Pancreas (tissue), 10 donors: Measurements from ENCODE around the gene PDZD4. TPM values are rescaled to one million over a fixed set of nuclear protein-coding genes. Genes with fewer than 3 reads are reported as not detected.

Source experiments
- ATAC-seq, 4 donors: fragments of 200-7000 bp; cut with Tn5 transposase; one replicate each; pipeline versions ENCODE4 v1.8.0 to v1.9.1; 2020; ENCODE audit warnings: mild to moderate bottlenecking in 4 of 4, moderate library complexity in 4 of 4
- DNase-seq, 6 donors: peaks; one replicate each; pipeline ENCODE4 v3.0.0-alpha.2; 2020
- FAIRE-seq: peaks from 2 replicates; lab custom pipeline; 2012; peaks lifted over from hg19 to GRCh38; lab: Jason Lieb, UNC
- H3K27ac ChIP-seq, 4 donors: fragments of 200-600 bp; sonication (generic); 1 replicate in 3 of 4; 2 replicates in 1 of 4; pipeline versions ENCODE4 v1.5.0 to v1.8.0; 2020
- H3K27me3 ChIP-seq, 4 donors: fragments of 200-600 bp; one replicate each; pipeline ENCODE4 v1.8.0; 2021
- H3K36me3 ChIP-seq, 3 donors: fragments of 200-600 bp; sonication (generic) in 1 of 3; one replicate each; pipeline versions ENCODE4 v1.5.0 to v1.8.0; 2020 to 2021
- H3K4me1 ChIP-seq, 3 donors: fragments of 200-600 bp; one replicate each; pipeline ENCODE4 v1.8.0; 2021
- H3K4me3 ChIP-seq, 4 donors: fragments of 200-600 bp; sonication (generic) in 2 of 4; one replicate each; pipeline versions ENCODE4 v1.5.0 to v1.8.0; 2020 to 2021
- H3K9me3 ChIP-seq, 4 donors: fragments of 200-600 bp; one replicate each; pipeline ENCODE4 v1.8.0; 2021
- CTCF ChIP-seq, 4 donors: fragments of 200-600 bp; sonication (generic) in 3 of 4; IDR thresholded peaks; one replicate each; pipeline versions ENCODE4 v1.5.0 to v1.8.0; 2021; ENCODE audit warnings: antibody characterized with exemption in 4 of 4
- WGBS, 2 donors: extraction: QIAGEN DNeasy Blood & Tissue Kit; methylation state at CpG; one replicate each; pipeline ENCODE4 v1.1.7; 2013; 5-methylcytosine and 5-hydroxymethylcytosine counted together
- intact Hi-C, 3 donors: fragments of 100-400 bp; cut with DNase I; formaldehyde crosslinking; loops; one replicate each; pipeline versions ENCODE4 v1.11.1 to v1.14.2; 2022
- polyA plus RNA-seq, 2 donors: library from polyadenylated mRNA; stranded (reverse); fragments of 200-250 nt; gene quantifications; one replicate each; pipeline ENCODE4 v1.2.3, GENCODE V29; 2013
- total RNA-seq, 6 donors: library from RNA; stranded (reverse); fragmentation: NEBNext Ultra II Directional in 4 of 6; extraction: Animal tissue kit (Norgen Biotek cat#: 25700) in 4 of 6; gene quantifications; one replicate each; pipeline versions ENCODE4 v1.2.1 to v1.2.4, GENCODE V29; 2021 to 2023
- donor health status: healthy with polysubstance abuse.
- donor health status: DM: no; HTN: no; CAD: no; lungs with moderate emphysema.
- donor health status: DM: no; HTN: no; CAD: no.
- donor health status: control.
- donor health status: control.
- donor health status: Bipolar disorder and iron deficiency.
- donor health status: DM: yes; HTN: yes; CAD: no.
- donor health status: DM: no; HTN: no; CAD: no.
- donor health status: DM: no; HTN: no; CAD: no.
- donor health status: DM: yes; HTN: yes; CAD: no.

Gene PDZD4
- total and polyA plus RNA-seq, 8 donors = 0.79 to 15.2 (median 1.6) TPM

DNA sequence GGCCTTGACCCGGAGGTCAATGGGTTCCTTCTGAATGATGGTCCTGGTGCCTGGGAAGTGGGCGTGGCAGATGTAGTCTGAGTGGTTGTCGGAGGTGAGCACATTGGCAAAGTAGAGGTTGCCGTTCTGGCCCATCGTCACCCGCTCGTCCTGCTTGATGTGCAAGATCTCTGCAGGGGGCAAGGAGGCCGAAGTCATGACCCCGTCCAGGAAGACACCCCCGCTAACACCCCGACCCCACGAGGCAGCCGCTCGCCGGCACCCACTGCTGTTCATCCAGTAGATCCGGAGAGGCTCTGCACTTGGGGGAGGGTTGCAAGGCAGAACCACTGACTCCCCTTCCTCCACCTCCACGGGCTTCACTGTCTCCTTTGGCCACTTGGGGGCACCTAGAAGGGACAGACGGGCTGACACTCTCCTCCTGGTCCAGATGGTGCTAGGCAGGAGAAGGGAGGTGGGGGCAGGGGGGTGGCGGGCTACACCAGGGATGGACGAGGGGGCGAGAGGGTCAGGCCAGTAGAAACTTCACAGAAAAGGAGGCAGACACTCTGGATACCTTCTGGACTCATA lies 40.5 kb upstream of the PDZD4 start:
- WGBS, 2 donors = 37 to 55% methylated on average over 18 to 21 of the region's 21 CpGs
- TF ChIP-seq CTCF (IDR thresholded peaks at IDR 0.05) = no peak
- Histone ChIP-seq H3K36me3 (no peaks in the 10 kb centered on the region), H3K27ac (no peak overlapping the region), H3K4me1 (no peaks in the 10 kb centered on the region), H3K27me3 (peaks cover 0 to 8% (median 0%) of the 10 kb centered on the region in 4 donors), H3K4me3 (no peak overlapping the region), H3K9me3 (no peaks in the 10 kb centered on the region)
- FAIRE-seq (no peak), DNase-seq (peak in 1 of 6 donors; percentile 44), ATAC-seq (no peak)
- intact Hi-C loops = loop anchor here in 1 of 3 donors (10.0 kb wide), 2 partner anchors 56 to 64 kb away; partner anchors contain the start of gene NAA10

- intact Hi-C loops = loop anchor here in 1 of 3 donors (10.0 kb wide), 2 partner anchors 55 to 65 kb away; partner anchors contain the start of gene NAA10
- whole genome bisulfite sequencing, 2 donors = 60 to 71% methylated on average over 10 to 11 of the region's 11 CpGs
- Histone ChIP-seq H3K36me3 (no peaks in the 10 kb centered on the region), H3K27me3 (peaks cover 0 to 8% (median 0%) of the 10 kb centered on the region in 4 donors), H3K4me1 (no peaks in the 10 kb centered on the region), H3K4me3 (no peak overlapping the region), H3K27ac (no peak overlapping the region), H3K9me3 (no peaks in the 10 kb centered on the region)
- FAIRE-seq (no peak), ATAC-seq (no peak), DNase-seq (peak in 1 of 6 donors; percentile 51)
- no peak for TF ChIP-seq CTCF (IDR thresholded peaks at IDR 0.05)
Measured at GRCh38 chrX:153870288-153870690, 39.9 kb upstream of the PDZD4 start.

GRCh38 chrX:153869473-153870287 lies 39.3 kb upstream of the PDZD4 start:
- FAIRE-seq (no peak), DNase-seq (peak in 1 of 6 donors; percentile 45), ATAC-seq (no peak)
- WGBS, 2 donors = 78 to 82% methylated on average over 30 to 31 of the region's 31 CpGs
- Histone ChIP-seq H3K9me3 (no peaks in the 10 kb centered on the region), H3K27me3 (peaks cover 0 to 8% (median 0%) of the 10 kb centered on the region in 4 donors), H3K27ac (no peak overlapping the region), H3K36me3 (no peaks in the 10 kb centered on the region), H3K4me3 (no peak overlapping the region), H3K4me1 (no peaks in the 10 kb centered on the region)
- intact Hi-C loops = loop anchor here in 1 of 3 donors (10.0 kb wide), 2 partner anchors 55 to 65 kb away; partner anchors contain the start of gene NAA10
- no peak for TF ChIP-seq CTCF (IDR thresholded peaks at IDR 0.05)

DNA sequence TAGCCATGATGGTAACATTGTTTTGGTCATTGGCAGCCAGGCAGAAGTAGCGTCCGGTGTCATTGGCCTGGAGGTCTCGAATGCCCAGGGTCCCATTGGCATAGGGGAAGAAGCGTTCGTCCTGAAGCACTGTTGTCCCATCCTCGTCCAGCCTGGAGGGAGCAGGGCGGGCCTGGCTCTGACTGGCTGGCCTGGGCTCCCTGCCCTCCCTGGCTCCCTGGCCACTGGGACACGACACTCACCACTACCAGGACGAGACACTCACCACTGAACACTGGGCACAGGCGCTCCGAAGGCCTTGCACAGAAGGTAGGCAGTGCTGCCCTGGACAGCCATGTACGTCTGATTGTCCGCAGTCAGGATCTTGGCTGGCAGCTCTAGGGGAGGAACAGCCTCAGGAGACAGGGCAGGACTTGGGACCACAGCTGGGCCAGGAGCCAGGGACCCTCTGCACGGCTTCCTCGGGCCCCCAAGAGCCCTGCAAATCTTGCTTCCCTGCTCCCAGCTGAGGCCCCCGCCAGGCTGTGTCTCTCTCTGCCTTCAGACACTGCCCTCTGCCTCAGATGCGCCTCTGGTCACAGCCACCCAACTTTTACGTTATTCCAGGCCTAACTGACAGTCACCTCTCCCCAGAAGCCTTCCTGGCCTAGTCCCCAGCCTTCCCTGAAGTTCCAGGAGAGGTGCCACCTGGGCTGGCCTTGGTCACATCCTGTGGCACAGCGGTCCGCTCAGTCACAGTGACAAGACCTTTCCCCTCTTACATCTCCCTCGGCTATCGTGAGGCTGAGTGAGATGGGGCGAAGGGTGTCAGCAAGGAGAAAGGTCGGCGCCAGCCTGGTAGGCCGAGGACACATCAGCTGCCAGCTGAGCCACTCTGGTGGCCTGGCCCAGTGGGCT lies 38.5 kb upstream of the PDZD4 start:
- Histone ChIP-seq H3K27ac (no peak overlapping the region), H3K27me3 (peaks cover 0 to 8% (median 0%) of the 10 kb centered on the region in 4 donors), H3K4me1 (no peaks in the 10 kb centered on the region), H3K36me3 (no peaks in the 10 kb centered on the region), H3K9me3 (no peaks in the 10 kb centered on the region), H3K4me3 (no peak overlapping the region)
- no peak for TF ChIP-seq CTCF (IDR thresholded peaks at IDR 0.05)
- WGBS, 2 donors = 79 to 80% methylated on average over 26 of the region's 26 CpGs
- intact Hi-C loops = no loop called here
- DNase-seq (peak in 2 of 6 donors; percentile 45 to 55), ATAC-seq (no peak), FAIRE-seq (no peak)
